ENCODE measurements around the gene RC3H2.
"Not testable (repeated sequence)": the region's sequence is repeated elsewhere in the genome, so short reads cannot be mapped to it uniquely, and the experiment has no call there.

RC3H2 gene

DNA sequence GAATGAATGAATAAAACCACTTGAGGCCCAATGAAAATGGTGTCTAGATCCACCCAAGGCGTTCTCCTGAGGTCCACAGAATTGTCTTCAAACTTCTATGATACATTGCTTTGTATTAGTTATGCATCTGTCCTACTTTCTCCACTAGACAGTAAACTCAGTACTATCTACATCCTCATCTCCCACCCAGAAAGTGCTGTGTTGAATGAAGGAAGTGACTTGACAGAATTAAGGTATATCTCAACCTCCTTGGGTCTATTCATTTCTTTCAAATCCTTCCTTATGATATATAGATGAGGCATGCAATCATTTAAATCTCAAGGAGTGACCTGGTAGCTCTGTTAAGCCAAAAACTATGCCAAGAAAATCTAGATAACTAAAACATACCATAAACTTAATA lies 61.0 kb downstream of the RC3H2 start:
- DNase-seq: no peak

GRCh38 chr9:122841501-122841900 lies 63.7 kb downstream of the RC3H2 start:
- DNase-seq: no peak

DNA sequence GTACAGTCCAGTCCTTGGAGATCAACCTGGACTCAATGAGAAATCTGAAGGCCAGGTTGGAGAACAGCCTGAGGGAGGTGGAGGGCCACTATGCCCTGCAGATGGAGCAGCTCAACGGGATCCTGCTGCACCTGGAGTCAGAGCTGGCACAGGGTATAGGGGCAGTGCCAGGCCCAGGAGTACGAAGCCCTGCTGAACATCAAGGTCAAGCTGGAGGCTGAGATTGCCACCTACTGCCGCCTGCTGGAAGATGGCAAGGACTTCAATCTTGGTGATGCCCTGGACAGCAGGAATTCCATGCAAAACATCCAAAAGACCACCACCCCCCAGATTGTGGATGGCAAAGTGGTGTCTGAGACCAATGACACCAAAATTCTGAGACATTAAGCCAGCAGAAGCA lies 66.7 kb downstream of the RC3H2 start:
- DNase-seq: not testable (repeated sequence)

GRCh38 chr9:122837266-122837850 lies 67.8 kb downstream of the RC3H2 start:
- no peak for DNase-seq

DNA sequence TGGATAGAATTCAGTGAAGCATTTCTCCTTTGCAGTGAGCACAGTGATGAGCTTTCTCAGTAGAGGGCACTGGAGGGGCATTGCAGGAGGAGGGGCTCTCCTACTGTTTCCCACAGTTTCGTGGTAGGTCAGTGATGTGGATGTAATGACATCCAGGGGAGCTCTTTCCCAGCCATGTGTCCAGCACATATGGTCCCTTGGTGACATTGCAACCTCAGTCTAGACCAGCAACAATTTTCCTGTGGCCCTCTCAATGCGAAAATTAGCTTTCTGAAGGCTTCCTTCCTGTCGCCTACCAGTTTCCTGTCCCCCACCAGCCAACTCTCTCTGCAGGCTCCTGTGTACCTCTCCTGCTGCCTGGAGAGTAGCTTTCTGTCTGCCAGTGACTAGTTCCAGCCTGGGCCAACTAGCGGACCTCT lies 69.8 kb downstream of the RC3H2 start:
- DNase-seq: no peak

DNA sequence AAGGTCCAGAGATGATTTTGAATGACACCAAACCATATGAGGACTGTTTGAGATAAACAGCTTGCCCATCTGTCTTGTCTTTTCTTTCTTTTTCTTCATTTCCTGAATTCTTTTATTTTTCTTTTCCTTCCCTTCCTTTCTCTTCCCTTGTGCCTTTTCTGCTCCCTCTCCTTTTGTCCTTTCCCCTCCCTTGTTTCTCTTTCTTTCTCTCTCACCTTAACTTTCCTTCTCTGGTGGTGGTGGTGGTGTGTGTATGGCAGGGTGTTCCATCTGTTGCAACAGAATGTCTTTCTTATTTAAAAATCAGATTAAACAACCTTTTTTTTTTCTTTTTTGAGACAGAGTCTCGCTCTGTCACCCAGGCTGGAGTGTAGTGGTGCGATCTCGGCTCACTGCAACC lies 73.0 kb downstream of the RC3H2 start:
- DNase-seq: no peak

DNA sequence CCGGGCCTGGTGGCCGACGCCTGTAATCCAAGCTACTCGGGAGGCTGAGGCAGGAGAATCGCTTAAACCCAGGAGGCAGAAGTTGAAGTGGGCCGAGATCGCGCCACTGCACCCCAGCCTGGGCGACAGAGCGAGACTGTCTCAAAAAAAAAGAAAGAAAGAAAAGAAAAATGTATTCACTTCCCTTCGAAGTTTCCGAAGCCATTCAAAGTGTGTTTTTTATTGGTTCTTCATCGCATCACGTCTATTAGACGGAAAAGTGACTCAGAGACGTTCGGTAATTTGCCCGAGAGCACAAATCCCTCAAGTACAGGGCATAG lies 76.2 kb downstream of the RC3H2 start:
- not testable (repeated sequence) for DNase-seq

- DNase-seq: no peak
These were observed 77.4 kb downstream of the RC3H2 start for GRCh38 chr9:122827761-122828093.

GRCh38 chr9:122822938-122823337 lies 82.2 kb downstream of the RC3H2 start:
- no peak for DNase-seq

- DNase-seq: no peak
These were observed 83.1 kb downstream of the RC3H2 start for GRCh38 chr9:122822056-122822455.

GRCh38 chr9:122821278-122821943 lies 83.7 kb downstream of the RC3H2 start:
- no peak for DNase-seq

DNA sequence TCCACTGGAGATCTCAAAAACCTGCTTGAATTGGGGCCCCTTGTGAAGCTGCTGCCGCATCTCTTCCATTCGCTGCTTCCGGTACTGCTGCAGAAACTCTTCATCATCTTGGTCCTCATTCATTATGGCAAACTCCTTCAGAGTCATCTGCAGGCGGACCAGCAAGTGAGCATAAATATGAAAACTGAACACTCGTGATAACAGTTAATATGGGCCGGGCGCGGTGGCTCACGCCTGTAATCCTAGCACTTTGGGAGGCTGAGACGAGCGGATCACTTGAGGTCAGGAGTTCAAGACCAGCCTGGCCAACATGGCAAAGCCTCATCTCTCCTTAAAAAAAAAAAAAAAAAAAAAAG lies 84.7 kb downstream of the RC3H2 start:
- DNase-seq: no peak

DNA sequence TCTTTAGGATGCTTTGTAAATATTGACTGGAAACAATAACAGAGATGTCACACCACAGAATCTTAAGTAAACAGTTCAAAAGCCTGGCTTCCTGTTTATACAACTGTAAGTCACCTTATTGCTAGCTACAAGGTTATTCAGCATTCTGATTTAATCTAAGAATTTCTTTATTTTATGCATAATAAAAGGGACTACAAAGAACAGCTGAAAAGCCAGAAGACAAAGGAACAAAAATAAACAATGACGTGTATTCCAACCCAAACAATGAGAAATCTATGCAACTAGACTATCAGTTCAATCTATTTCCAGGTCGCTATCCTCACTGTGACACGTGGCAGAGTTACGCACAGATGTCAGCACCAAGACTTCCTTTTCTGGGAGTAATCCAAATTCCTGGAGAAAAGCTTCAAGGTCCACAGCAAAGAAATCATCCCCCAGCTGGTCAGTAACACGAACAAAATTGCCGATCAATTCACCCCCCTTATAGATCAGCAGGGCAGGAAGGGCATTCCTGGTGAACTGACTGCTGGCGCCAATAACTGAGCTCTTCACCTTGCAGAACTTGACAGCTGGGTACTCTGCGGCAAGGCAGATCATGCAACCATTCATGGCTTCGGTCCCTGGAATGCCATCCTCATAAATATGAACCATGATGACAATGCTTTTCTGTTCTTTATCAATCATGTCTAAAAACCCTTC lies 85.2 kb downstream of the RC3H2 start:
- no peak for DNase-seq

DNA sequence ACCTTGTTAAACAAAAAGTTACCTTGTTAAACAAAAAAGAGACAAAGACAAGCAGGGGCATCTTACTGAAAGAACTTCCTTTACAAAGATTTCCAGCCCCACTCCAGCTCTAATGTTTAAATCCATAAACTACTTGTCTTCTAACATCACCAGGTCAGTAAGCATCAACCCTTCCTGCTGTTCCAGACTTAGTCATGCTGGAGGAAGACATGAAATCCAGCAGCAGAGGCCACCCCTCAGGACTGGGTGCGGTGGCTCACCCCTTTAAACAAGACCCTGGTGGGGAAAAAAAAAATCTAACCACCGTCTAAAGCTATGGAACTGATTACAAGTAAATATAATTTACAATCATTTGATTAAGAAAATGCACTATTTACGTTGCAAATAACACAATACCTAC lies 85.8 kb downstream of the RC3H2 start:
- DNase-seq: no peak

GRCh38 chr9:122816163-122816867 lies 88.8 kb downstream of the RC3H2 start:
- DNase-seq: peak; percentile 26

GRCh38 chr9:122815544-122815943 lies 89.6 kb downstream of the RC3H2 start:
- DNase-seq: no peak

GRCh38 chr9:122814545-122814944 lies 90.6 kb downstream of the RC3H2 start:
- DNase-seq: no peak

- DNase-seq: no peak
These were observed 92.4 kb downstream of the RC3H2 start for GRCh38 chr9:122812736-122813135.

DNA sequence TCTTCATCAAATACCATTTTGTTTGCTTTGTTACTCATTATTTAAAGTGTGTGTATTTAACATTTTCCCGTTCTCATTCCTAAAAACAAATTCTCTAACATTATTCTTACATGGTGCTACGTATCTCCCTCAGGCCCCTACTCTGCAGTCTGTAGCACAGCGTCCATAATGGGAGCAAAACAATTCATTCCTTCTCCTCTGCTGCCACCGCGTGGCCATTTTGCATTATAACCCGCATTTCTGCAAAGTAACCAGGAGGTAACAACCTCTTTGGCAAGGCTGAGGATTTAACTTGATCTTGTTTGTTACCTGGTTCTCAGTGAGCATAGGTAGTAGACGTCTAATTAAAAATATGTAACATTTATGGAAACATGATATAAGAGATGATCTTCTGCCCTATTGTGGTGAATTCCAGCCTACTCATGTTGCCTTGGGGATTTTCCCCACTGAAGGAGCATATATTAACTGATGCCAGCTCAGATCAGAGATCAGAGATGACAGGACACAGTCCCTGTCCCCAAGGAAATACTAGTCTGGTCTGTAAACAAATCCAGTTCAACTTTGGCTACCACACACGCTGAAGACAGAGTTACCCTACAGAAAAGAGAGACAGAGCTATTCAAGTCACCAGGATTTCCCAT lies 94.7 kb downstream of the RC3H2 start:
- peak; percentile 78 for DNase-seq

GRCh38 chr9:122809261-122809660 lies 95.9 kb downstream of the RC3H2 start:
- not testable (repeated sequence) for DNase-seq

GRCh38 chr9:122808141-122808540 lies 97.0 kb downstream of the RC3H2 start:
- DNase-seq: no peak

DNA sequence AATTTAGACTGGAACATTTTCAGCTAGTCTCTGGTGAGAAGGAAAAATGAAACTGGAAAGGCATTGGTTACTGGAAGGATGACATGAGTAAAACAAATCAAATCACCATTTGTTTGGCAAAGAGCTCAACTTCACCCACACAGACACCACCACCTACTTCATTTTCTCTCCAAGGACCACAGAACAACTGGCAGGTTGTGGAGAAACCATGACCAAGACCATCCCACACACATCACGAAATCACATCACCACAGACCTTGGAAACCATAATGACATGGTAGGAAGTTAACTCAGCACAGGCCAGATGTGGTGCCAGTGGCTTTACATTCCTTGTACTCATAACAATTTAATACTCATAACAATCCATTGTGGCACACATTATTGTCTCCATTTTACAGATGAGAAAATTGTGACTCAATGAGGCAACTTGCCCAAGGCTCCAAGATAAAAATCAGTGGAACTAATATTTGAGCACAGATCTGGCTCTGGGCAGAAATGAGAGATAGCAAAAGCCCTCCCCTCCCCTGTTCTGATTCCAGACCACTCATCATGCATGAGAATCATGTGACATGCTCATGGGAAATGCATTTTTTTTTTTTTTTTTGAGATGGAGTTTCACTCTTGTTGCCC lies 97.8 kb downstream of the RC3H2 start:
- no peak for DNase-seq

GRCh38 chr9:122806661-122807060 lies 98.5 kb downstream of the RC3H2 start:
- DNase-seq: no peak

Data from activated CD8-positive, alpha-beta memory T cell treated with anti-CD3 and anti-CD28 coated beads, Interleukin-2, amount 50 U/mL, for 4 hours (primary cell).